Mucosa of stomach (tissue), 1 donor: Measurements from ENCODE around the gene KIF3A.

ENCODE experiments used
- H3K27me3 ChIP-seq: one replicate; pipeline ENCODE4 v1.7.0; 2013; ENCODE audit warnings: mild to moderate bottlenecking, low read length; ENCODE audit not compliant: control insufficient read depth, insufficient read depth
- H3K36me3 ChIP-seq: one replicate; pipeline ENCODE4 v1.7.0; 2013; ENCODE audit warnings: low read length; ENCODE audit not compliant: control insufficient read depth, insufficient read depth
- H3K4me1 ChIP-seq: one replicate; pipeline ENCODE4 v1.7.0; 2013; ENCODE audit warnings: mild to moderate bottlenecking, low read length; ENCODE audit not compliant: control insufficient read depth, insufficient read depth
- H3K4me3 ChIP-seq: one replicate; pipeline ENCODE4 v1.7.0; 2013; ENCODE audit warnings: low read length
- H3K9ac ChIP-seq: one replicate; pipeline ENCODE4 v1.7.0; 2013; ENCODE audit warnings: mild to moderate bottlenecking, low read length, moderate library complexity
- H3K9me3 ChIP-seq: one replicate; pipeline ENCODE4 v1.7.0; 2013; ENCODE audit warnings: mild to moderate bottlenecking, low read length, moderate library complexity; ENCODE audit not compliant: control insufficient read depth
- donor health status: Pancreatic carcinoma.

Gene KIF3A

DNA sequence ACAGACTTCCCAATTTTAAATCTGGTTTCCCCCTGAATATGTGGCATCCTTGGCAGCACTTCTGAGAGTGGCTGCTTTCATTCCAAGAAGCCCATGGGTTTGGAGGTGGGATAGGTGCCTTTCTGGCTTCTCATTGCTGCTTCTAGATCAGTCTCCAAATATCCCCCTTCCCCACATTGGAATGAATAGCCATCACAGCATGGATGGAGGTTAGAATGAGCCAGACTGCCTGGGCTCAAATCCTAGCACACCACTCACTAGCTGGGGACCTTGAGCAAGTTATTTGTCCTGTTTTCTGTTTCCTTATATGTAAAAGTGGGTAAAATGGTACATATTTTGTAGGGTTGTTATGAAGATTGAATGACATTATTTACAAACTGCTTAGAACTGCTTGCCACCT, 93.2 kb downstream of the KIF3A start:
- no peak overlapping the region for H3K9ac ChIP-seq
- H3K4me1 ChIP-seq = peaks cover 15% of the 10 kb centered on the region
- no peaks in the 10 kb centered on the region for H3K36me3 ChIP-seq
- H3K27me3 ChIP-seq = no peaks in the 10 kb centered on the region
- H3K9me3 ChIP-seq = no peaks in the 10 kb centered on the region
- H3K4me3 ChIP-seq = no peak overlapping the region
